HepG2 (cell line): ENCODE results near the gene POLN. TPM values are rescaled to one million over a fixed set of nuclear protein-coding genes. Genes with fewer than 3 reads are reported as not detected.

Source experiments
- ATAC-seq: fragments of 200-7000 bp; cut with Tn5 transposase; 3 replicates; pipeline ENCODE4 v1.9.1; 2020; ENCODE audit warnings: mild to moderate bottlenecking, moderate library complexity
- BruUV-seq: library from RNA; stranded (reverse); fragments of 400-500 nt; replicated peaks from 2 replicates; lab custom pipeline; 2021; lab: Mats Ljungman, UMichigan
- CTCF ChIA-PET: fragments of 300-600 bp; formaldehyde crosslinking; extraction: SDS; loops from one replicate; lab custom pipeline; 2021; ENCODE audit warnings: low total read pairs, inconsistent platforms, low intra/inter-chr PET ratio; lab: Yijun Ruan, JAX
- POLR2A ChIA-PET: fragments of 350-600 bp; sonication (Branson Sonifier 250); formaldehyde crosslinking; loops from one replicate; lab custom pipeline; 2020; ENCODE audit warnings: antibody characterized with exemption, inconsistent platforms; lab: Yijun Ruan, JAX
- DNase-seq: peaks from one replicate; pipeline ENCODE4 v3.0.0-alpha.2; 2015; ENCODE audit warnings: low spot score
- FAIRE-seq: peaks from 3 replicates; lab custom pipeline; 2011; peaks lifted over from hg19 to GRCh38; lab: Jason Lieb, UNC
- H2AFZ ChIP-seq: one replicate; pipeline ENCODE4 v1.6.1; 2011; ENCODE audit warnings: low read length, inconsistent platforms
- H3K27ac ChIP-seq: fragments of 300-600 bp; 3 replicates; pipeline ENCODE4 v1.8.0; 2011; ENCODE audit warnings: mixed run types, mild to moderate bottlenecking, mixed read lengths, low read length, inconsistent platforms; ENCODE audit not compliant: insufficient read depth; ENCODE audit errors: extremely low read length
- H3K27me3 ChIP-seq, 2 experiments: fragments of 200-600 bp in 1 of 2; 2 replicates in 1 of 2; 3 replicates in 1 of 2; pipeline versions ENCODE4 v1.6.0 to v1.8.0; 2011; ENCODE audit warnings: low read length in 2 of 2, mild to moderate bottlenecking in 2 of 2, moderate library complexity in 2 of 2, inconsistent platforms in 1 of 2; ENCODE audit not compliant: insufficient read depth in 2 of 2, control insufficient read depth in 1 of 2
- H3K36me3 ChIP-seq, 2 experiments: fragments of 200-600 bp in 1 of 2; replicated peaks in 1 of 2; 2 replicates in 1 of 2; 3 replicates in 1 of 2; pipeline versions ENCODE4 v1.5.1 to v1.8.0; 2011; ENCODE audit warnings: low read length in 2 of 2, inconsistent platforms in 1 of 2; ENCODE audit not compliant: insufficient read depth in 2 of 2, control insufficient read depth in 1 of 2
- H3K4me1 ChIP-seq: 2 replicates; pipeline ENCODE4 v1.5.1; 2012; ENCODE audit warnings: low read length, inconsistent platforms; ENCODE audit not compliant: insufficient read depth
- H3K4me2 ChIP-seq: 2 replicates; pipeline ENCODE4 v1.6.0; 2011; ENCODE audit warnings: low read depth, low read length, inconsistent platforms
- H3K4me3 ChIP-seq, 3 experiments: fragments of 200-600 bp in 1 of 3; sonication (generic), shearing (Covaris generic) in 1 of 3; replicated peaks in 1 of 3; 2 replicates each; pipeline ENCODE4 v1.5.1; 2011 to 2016; ENCODE audit warnings: low read length in 3 of 3, inconsistent platforms in 2 of 3, low read depth in 2 of 3, mild to moderate bottlenecking in 2 of 3, control low read depth in 1 of 3, mixed read lengths in 1 of 3; ENCODE audit not compliant: insufficient read depth in 1 of 3
- H3K79me2 ChIP-seq: one replicate; pipeline ENCODE4 v1.6.1; 2011; ENCODE audit warnings: low read length, inconsistent platforms; ENCODE audit not compliant: insufficient read depth
- H3K9ac ChIP-seq: 2 replicates; pipeline ENCODE4 v1.6.0; 2011; ENCODE audit warnings: mild to moderate bottlenecking, low read depth, low read length, inconsistent platforms; ENCODE audit not compliant: insufficient read depth
- H3K9me3 ChIP-seq: 2 replicates; pipeline ENCODE4 v1.5.1; 2012; ENCODE audit warnings: mild to moderate bottlenecking, low read length
- H4K20me1 ChIP-seq: 2 replicates; pipeline ENCODE4 v1.6.0; 2011; ENCODE audit warnings: inconsistent platforms, mild to moderate bottlenecking, low read length, moderate library complexity; ENCODE audit not compliant: insufficient read depth
- AGO2 ChIP-seq: fragments of 200-400 bp; formaldehyde crosslinking; optimal IDR thresholded peaks from 2 replicates; pipeline ENCODE3; 2017; ENCODE audit warnings: mild to moderate bottlenecking, low read depth, low read length, moderate library complexity
- GPN1 ChIP-seq: sonication (generic); formaldehyde crosslinking; IDR thresholded peaks from 2 replicates; pipeline ENCODE4 v1.5.1; 2020; ENCODE audit warnings: missing genetic modification reagents, borderline replicate concordance
- GTF3A ChIP-seq: sonication (generic); formaldehyde crosslinking; conservative IDR thresholded peaks from 2 replicates; pipeline ENCODE4 v1.4.0; 2020; ENCODE audit warnings: mild to moderate bottlenecking, missing genetic modification reagents
- HMG20B ChIP-seq: conservative IDR thresholded peaks from 2 replicates; pipeline ENCODE4 v1.6.1; 2016; ENCODE audit warnings: missing genetic modification reagents, missing compliant biosample characterization
- HNRNPL ChIP-seq: fragments of 200-400 bp; formaldehyde crosslinking; IDR thresholded peaks from 2 replicates; pipeline ENCODE4 v1.6.1; 2017; ENCODE audit warnings: mild to moderate bottlenecking, low read depth, low read length
- MXI1 ChIP-seq: IDR thresholded peaks from 3 replicates; pipeline ENCODE4 v1.6.1; 2012; ENCODE audit warnings: low read depth, low read length, inconsistent platforms, borderline replicate concordance
- NR0B2 ChIP-seq: sonication (generic); formaldehyde crosslinking; IDR thresholded peaks from 2 replicates; pipeline ENCODE4 v1.4.0; 2020; ENCODE audit warnings: mild to moderate bottlenecking, missing genetic modification reagents
- RARG ChIP-seq: sonication (generic); formaldehyde crosslinking; IDR thresholded peaks from 2 replicates; pipeline ENCODE4 v1.4.0; 2020; ENCODE audit warnings: low read depth, mild to moderate bottlenecking, missing genetic modification reagents
- RFXAP ChIP-seq: sonication (generic); formaldehyde crosslinking; IDR thresholded peaks from 2 replicates; pipeline ENCODE4 v1.4.0; 2020; ENCODE audit warnings: missing genetic modification reagents, borderline replicate concordance
- SSRP1 ChIP-seq: IDR thresholded peaks from 2 replicates; pipeline ENCODE4 v1.6.1; 2016; ENCODE audit warnings: control low read depth
- TBL1XR1 ChIP-seq: fragments of 150-350 bp; IDR thresholded peaks from 2 replicates; pipeline ENCODE4 v1.6.1; 2014; ENCODE audit warnings: borderline replicate concordance, low read length; ENCODE audit not compliant: partially characterized antibody
- TEAD3 ChIP-seq: optimal IDR thresholded peaks from 2 replicates; pipeline ENCODE3; 2016; ENCODE audit warnings: borderline replicate concordance
- ZNF224 ChIP-seq: sonication (generic); formaldehyde crosslinking; IDR thresholded peaks from 2 replicates; pipeline ENCODE4 v1.5.0; 2020; ENCODE audit warnings: mild to moderate bottlenecking, missing genetic modification reagents
- ZNF496 ChIP-seq: sonication (generic); formaldehyde crosslinking; IDR thresholded peaks from 2 replicates; pipeline ENCODE4 v1.8.1; 2023; ENCODE audit warnings: mild to moderate bottlenecking, moderate library complexity, missing genetic modification reagents; ENCODE audit not compliant: insufficient replicate concordance
- ZNF501 ChIP-seq: sonication (generic); formaldehyde crosslinking; IDR thresholded peaks from 2 replicates; pipeline ENCODE4 v1.5.1; 2020; ENCODE audit warnings: mild to moderate bottlenecking, moderate library complexity, missing genetic modification reagents
- ZNF614 ChIP-seq: IDR thresholded peaks from 2 replicates; pipeline ENCODE4 v1.6.1; 2018; ENCODE audit warnings: missing biosample characterization, missing genetic modification reagents, inconsistent platforms, borderline replicate concordance
- WGBS: methylation state at CpG from one replicate; pipeline ENCODE4 v1.1.6; 2017; ENCODE audit warnings: low lambda C conversion rate; 5-methylcytosine and 5-hydroxymethylcytosine counted together
- in situ Hi-C: cut with HindIII; loops from 2 replicates; pipeline ENCODE4 v1.10.0; 2017; ENCODE audit warnings: low pct_unique_long_range_greater_than_20kb; ENCODE audit not compliant: extremely low pct_ligation_motif_present
- intact Hi-C: fragments of 100-400 bp; cut with micrococcal nuclease; formaldehyde crosslinking; loops from one replicate; pipeline ENCODE4 v1.10.0; 2022; ENCODE audit not compliant: unreplicated experiment
- polyA plus RNA-seq, 8 experiments: library from polyadenylated mRNA; depleted of rRNA in 3 of 8; stranded (reverse) in 7 of 8; unstranded in 1 of 8; fragments of >200 nt; fragmentation: Illumina TruSeq in 4 of 8; extraction: Trizol in 4 of 8; gene quantifications; 2 replicates each; pipeline versions ENCODE4 v1.2.1 to v1.2.3, GENCODE V29; 2011 to 2016; ENCODE audit warnings: low read depth in 4 of 8, missing spikeins in 1 of 8, mixed read lengths in 1 of 8; ENCODE audit not compliant: insufficient read depth in 1 of 8
- total RNA-seq, 5 experiments: library from RNA; depleted of rRNA; stranded (reverse); fragments of >200 nt; fragmentation: Illumina TruSeq; extraction: Trizol; gene quantifications; 2 replicates each; pipeline ENCODE4 v1.2.3, GENCODE V29; 2016; ENCODE audit warnings: low read depth in 1 of 5
- TF ChIP-seq, protein P1 (sequence below): sonication (generic); formaldehyde crosslinking; IDR thresholded peaks from 2 replicates; pipeline ENCODE4 v1.4.0; 2020; ENCODE audit warnings: missing genetic modification reagents

POLN gene
- total and polyA plus RNA-seq, 2 of the 13 experiments (the other 11 are each of a cell fraction or from before 2014, with no cell fraction given) = 0.93 to 1.5 TPM

DNA sequence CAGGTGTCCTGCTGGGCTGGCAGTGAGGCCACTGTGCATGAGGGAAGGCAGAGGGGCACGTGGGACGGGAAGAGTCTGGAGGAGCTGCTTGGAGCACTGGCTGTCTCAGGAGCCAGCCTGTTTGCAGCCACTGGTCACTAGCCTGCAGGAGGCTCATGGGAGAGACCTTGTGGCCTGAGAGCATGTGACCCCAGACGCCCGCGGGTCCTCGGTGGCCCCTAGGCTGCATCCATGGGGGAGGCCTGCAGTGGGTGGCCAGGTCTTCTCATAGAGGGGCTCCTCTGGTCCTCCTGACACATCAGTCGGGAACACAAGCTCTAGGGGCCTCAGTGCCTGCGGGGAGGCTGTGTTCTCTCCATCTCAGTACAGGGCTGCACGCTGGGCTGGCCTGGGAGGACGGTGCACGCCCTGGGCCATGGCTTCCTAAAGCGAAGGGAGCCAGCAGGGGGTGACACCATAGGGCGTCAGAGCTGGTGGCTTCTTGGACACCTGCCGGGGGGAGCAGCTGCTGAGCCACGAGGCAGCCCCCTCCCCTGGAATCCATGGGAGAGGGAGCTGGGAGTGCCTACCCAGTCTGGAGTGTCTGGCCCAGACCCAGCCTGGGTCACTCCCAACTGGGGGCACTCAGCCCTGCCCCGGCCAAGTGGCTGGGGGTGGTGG, 170.5 kb downstream of the POLN start (continued):
- TF ChIP-seq, protein P1, sequence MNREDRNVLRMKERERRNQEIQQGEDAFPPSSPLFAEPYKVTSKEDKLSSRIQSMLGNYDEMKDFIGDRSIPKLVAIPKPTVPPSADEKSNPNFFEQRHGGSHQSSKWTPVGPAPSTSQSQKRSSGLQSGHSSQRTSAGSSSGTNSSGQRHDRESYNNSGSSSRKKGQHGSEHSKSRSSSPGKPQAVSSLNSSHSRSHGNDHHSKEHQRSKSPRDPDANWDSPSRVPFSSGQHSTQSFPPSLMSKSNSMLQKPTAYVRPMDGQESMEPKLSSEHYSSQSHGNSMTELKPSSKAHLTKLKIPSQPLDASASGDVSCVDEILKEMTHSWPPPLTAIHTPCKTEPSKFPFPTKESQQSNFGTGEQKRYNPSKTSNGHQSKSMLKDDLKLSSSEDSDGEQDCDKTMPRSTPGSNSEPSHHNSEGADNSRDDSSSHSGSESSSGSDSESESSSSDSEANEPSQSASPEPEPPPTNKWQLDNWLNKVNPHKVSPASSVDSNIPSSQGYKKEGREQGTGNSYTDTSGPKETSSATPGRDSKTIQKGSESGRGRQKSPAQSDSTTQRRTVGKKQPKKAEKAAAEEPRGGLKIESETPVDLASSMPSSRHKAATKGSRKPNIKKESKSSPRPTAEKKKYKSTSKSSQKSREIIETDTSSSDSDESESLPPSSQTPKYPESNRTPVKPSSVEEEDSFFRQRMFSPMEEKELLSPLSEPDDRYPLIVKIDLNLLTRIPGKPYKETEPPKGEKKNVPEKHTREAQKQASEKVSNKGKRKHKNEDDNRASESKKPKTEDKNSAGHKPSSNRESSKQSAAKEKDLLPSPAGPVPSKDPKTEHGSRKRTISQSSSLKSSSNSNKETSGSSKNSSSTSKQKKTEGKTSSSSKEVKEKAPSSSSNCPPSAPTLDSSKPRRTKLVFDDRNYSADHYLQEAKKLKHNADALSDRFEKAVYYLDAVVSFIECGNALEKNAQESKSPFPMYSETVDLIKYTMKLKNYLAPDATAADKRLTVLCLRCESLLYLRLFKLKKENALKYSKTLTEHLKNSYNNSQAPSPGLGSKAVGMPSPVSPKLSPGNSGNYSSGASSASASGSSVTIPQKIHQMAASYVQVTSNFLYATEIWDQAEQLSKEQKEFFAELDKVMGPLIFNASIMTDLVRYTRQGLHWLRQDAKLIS (CRISPR knock-in tag) = no peak
- TF ChIP-seq ZNF501 (CRISPR knock-in tag) (0 out of 2 replicates have a peak, but pooled peaks have one; percentile 49), HMG20B (no peak)

GRCh38 chr4:2070421-2071251, 171.3 kb downstream of the POLN start:
- Histone ChIP-seq H3K9me3 (no peaks in the 10 kb centered on the region), H3K27me3 (no peaks in the 10 kb centered on the region), H3K36me3 (no peaks in the 10 kb centered on the region), H2AFZ (no peak overlapping the region), H4K20me1 (no peaks in the 10 kb centered on the region), H3K27ac (no peak overlapping the region), H3K79me2 (no peaks in the 10 kb centered on the region), H3K4me2 (peak overlapping the region; percentile 82), H3K4me1 (peaks cover 87% of the 10 kb centered on the region), H3K4me3 (peak overlapping the region in 1 of 3 experiments; percentile 56; a peak in 1 of 6 replicates), H3K9ac (no peak overlapping the region; the same call in 1 of the 2 replicates)
- WGBS = 56% methylated on average over 18 of the region's 22 CpGs
- DNase-seq = no peak
- no peak for FAIRE-seq
- ATAC-seq = no peak
- ChIA-PET POLR2A (no interaction called here), CTCF (no interaction called here)
- BruUV-seq = no TSS peak
- intact Hi-C loops = no loop called here
- in situ Hi-C loops = no loop called here
- TF ChIP-seq RARG (CRISPR knock-in tag) (no peak), GTF3A (CRISPR knock-in tag) (no peak), TBL1XR1 (no peak), ZNF496 (CRISPR knock-in tag) (no peak), ZNF224 (no peak), SSRP1 (CRISPR knock-in tag) (no peak), GPN1 (CRISPR knock-in tag) (no peak), TEAD3 (CRISPR knock-in tag) (peak; percentile 9), HNRNPL (0 out of 2 replicates have a peak, but pooled peaks have one; percentile 49), ZNF614 (no peak), RFXAP (CRISPR knock-in tag) (no peak), NR0B2 (no peak), MXI1 (no peak), AGO2 (peak; percentile 11)
